ENCODE measurements around the gene ATN1.
"Not testable (repeated sequence)": the region's sequence is repeated elsewhere in the genome, so short reads cannot be mapped to it uniquely, and the experiment has no call there.

DNA sequence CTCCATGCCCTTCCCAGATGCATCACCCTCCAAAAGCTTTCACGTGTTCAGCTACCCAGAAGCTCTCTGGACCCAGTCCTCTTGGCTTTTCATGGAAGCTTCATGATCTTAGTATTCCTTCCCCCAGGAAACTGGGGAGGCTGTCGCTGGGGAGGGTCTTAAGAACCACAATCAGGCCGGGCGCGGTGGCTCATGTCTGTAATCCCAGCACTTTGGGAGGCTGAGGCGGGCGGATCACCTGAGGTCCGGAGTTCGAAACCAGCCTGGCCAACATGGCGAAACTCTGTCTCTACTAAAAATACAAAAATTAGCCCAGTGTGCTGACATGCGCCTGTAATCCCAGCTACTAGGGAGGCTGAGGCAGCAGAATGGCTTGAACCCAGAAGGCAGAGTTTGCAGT is 19.6 kb upstream of the ATN1 start:
- TF ChIP-seq, protein P1, sequence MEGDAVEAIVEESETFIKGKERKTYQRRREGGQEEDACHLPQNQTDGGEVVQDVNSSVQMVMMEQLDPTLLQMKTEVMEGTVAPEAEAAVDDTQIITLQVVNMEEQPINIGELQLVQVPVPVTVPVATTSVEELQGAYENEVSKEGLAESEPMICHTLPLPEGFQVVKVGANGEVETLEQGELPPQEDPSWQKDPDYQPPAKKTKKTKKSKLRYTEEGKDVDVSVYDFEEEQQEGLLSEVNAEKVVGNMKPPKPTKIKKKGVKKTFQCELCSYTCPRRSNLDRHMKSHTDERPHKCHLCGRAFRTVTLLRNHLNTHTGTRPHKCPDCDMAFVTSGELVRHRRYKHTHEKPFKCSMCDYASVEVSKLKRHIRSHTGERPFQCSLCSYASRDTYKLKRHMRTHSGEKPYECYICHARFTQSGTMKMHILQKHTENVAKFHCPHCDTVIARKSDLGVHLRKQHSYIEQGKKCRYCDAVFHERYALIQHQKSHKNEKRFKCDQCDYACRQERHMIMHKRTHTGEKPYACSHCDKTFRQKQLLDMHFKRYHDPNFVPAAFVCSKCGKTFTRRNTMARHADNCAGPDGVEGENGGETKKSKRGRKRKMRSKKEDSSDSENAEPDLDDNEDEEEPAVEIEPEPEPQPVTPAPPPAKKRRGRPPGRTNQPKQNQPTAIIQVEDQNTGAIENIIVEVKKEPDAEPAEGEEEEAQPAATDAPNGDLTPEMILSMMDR (IDR thresholded peaks at IDR 0.05) = not testable (repeated sequence)
- not testable (repeated sequence) for TF ChIP-seq POLR2A (IDR thresholded peaks at IDR 0.05)

Measured in body of pancreas (tissue), 4 donors.